HEK293 (cell line): ENCODE data around the gene TLE3.

Experiments used
- KLF16 ChIP-seq: fragments of 450-650 bp; formaldehyde crosslinking; IDR thresholded peaks from 2 replicates; pipeline ENCODE4 v1.5.1; 2017; ENCODE audit warnings: missing biosample characterization, missing genetic modification characterization
- TCF7L2 ChIP-seq: IDR thresholded peaks from 2 replicates; pipeline ENCODE4 v1.6.1; 2011; ENCODE audit warnings: low read depth, mild to moderate bottlenecking, inconsistent platforms, low read length, moderate library complexity, borderline replicate concordance
- ZBTB26 ChIP-seq: fragments of 450-650 bp; formaldehyde crosslinking; optimal IDR thresholded peaks from 2 replicates; pipeline ENCODE3; 2016; ENCODE audit warnings: missing biosample characterization, mild to moderate bottlenecking, missing genetic modification characterization
- ZBTB8A ChIP-seq: fragments of 450-650 bp; formaldehyde crosslinking; IDR thresholded peaks from 2 replicates; pipeline ENCODE4 v1.5.1; 2016; ENCODE audit warnings: missing biosample characterization, missing genetic modification characterization
- ZNF132 ChIP-seq: fragments of 450-650 bp; formaldehyde crosslinking; IDR thresholded peaks from 2 replicates; pipeline ENCODE4 v1.5.1; 2017; ENCODE audit warnings: missing biosample characterization, missing genetic modification characterization, borderline replicate concordance
- ZNF202 ChIP-seq: fragments of 450-650 bp; formaldehyde crosslinking; IDR thresholded peaks from 2 replicates; pipeline ENCODE4 v1.5.1; 2016; ENCODE audit warnings: missing biosample characterization, missing genetic modification characterization, borderline replicate concordance
- ZNF292 ChIP-seq: fragments of 450-650 bp; formaldehyde crosslinking; IDR thresholded peaks from 2 replicates; pipeline ENCODE4 v1.5.1; 2016; ENCODE audit warnings: low read depth, missing biosample characterization, missing genetic modification characterization, borderline replicate concordance
- ZNF558 ChIP-seq: fragments of 450-650 bp; formaldehyde crosslinking; IDR thresholded peaks from 2 replicates; pipeline ENCODE4 v1.5.1; 2016; ENCODE audit warnings: missing biosample characterization, missing genetic modification characterization
- ZNF707 ChIP-seq: fragments of 450-650 bp; formaldehyde crosslinking; IDR thresholded peaks from 2 replicates; pipeline ENCODE4 v1.5.1; 2016; ENCODE audit warnings: missing biosample characterization, missing genetic modification characterization
- ZSCAN23 ChIP-seq: fragments of 450-650 bp; formaldehyde crosslinking; IDR thresholded peaks from 2 replicates; pipeline ENCODE4 v1.5.1; 2016; ENCODE audit warnings: missing biosample characterization, missing genetic modification characterization
- TF ChIP-seq, protein P1 (sequence below): fragments of 450-650 bp; formaldehyde crosslinking; IDR thresholded peaks from 2 replicates; pipeline ENCODE4 v1.5.1; 2016; ENCODE audit warnings: missing biosample characterization, missing genetic modification characterization
- TF ChIP-seq, protein P2 (sequence below): fragments of 450-650 bp; formaldehyde crosslinking; IDR thresholded peaks from 2 replicates; pipeline ENCODE4 v1.5.1; 2016; ENCODE audit warnings: missing biosample characterization, missing genetic modification characterization
- TF ChIP-seq, protein P3 (sequence below): fragments of 450-650 bp; formaldehyde crosslinking; IDR thresholded peaks from 2 replicates; pipeline ENCODE4 v1.5.1; 2016; ENCODE audit warnings: missing biosample characterization, missing genetic modification characterization

GRCh38 chr15:70053716-70054229 is 43.9 kb downstream of the TLE3 start:
- TF ChIP-seq, protein P1, sequence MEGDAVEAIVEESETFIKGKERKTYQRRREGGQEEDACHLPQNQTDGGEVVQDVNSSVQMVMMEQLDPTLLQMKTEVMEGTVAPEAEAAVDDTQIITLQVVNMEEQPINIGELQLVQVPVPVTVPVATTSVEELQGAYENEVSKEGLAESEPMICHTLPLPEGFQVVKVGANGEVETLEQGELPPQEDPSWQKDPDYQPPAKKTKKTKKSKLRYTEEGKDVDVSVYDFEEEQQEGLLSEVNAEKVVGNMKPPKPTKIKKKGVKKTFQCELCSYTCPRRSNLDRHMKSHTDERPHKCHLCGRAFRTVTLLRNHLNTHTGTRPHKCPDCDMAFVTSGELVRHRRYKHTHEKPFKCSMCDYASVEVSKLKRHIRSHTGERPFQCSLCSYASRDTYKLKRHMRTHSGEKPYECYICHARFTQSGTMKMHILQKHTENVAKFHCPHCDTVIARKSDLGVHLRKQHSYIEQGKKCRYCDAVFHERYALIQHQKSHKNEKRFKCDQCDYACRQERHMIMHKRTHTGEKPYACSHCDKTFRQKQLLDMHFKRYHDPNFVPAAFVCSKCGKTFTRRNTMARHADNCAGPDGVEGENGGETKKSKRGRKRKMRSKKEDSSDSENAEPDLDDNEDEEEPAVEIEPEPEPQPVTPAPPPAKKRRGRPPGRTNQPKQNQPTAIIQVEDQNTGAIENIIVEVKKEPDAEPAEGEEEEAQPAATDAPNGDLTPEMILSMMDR (tag by site-specific recombination), result no peak
- TF ChIP-seq ZNF707 (tag by site-specific recombination), result no peak
- TF ChIP-seq ZNF292 (tag by site-specific recombination), result no peak
- TF ChIP-seq, protein P2, sequence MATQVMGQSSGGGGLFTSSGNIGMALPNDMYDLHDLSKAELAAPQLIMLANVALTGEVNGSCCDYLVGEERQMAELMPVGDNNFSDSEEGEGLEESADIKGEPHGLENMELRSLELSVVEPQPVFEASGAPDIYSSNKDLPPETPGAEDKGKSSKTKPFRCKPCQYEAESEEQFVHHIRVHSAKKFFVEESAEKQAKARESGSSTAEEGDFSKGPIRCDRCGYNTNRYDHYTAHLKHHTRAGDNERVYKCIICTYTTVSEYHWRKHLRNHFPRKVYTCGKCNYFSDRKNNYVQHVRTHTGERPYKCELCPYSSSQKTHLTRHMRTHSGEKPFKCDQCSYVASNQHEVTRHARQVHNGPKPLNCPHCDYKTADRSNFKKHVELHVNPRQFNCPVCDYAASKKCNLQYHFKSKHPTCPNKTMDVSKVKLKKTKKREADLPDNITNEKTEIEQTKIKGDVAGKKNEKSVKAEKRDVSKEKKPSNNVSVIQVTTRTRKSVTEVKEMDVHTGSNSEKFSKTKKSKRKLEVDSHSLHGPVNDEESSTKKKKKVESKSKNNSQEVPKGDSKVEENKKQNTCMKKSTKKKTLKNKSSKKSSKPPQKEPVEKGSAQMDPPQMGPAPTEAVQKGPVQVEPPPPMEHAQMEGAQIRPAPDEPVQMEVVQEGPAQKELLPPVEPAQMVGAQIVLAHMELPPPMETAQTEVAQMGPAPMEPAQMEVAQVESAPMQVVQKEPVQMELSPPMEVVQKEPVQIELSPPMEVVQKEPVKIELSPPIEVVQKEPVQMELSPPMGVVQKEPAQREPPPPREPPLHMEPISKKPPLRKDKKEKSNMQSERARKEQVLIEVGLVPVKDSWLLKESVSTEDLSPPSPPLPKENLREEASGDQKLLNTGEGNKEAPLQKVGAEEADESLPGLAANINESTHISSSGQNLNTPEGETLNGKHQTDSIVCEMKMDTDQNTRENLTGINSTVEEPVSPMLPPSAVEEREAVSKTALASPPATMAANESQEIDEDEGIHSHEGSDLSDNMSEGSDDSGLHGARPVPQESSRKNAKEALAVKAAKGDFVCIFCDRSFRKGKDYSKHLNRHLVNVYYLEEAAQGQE (tag by site-specific recombination), result no peak
- no peak for TF ChIP-seq ZBTB26 (tag by site-specific recombination)
- no peak for TF ChIP-seq ZBTB8A (tag by site-specific recombination)
- no peak for TF ChIP-seq ZNF558 (tag by site-specific recombination)
- TF ChIP-seq TCF7L2, result no peak
- TF ChIP-seq ZNF202, result no peak
- no peak for TF ChIP-seq ZNF132 (tag by site-specific recombination)
- no peak for TF ChIP-seq KLF16 (tag by site-specific recombination)
- TF ChIP-seq ZSCAN23 (tag by site-specific recombination), result no peak
- TF ChIP-seq, protein P3, sequence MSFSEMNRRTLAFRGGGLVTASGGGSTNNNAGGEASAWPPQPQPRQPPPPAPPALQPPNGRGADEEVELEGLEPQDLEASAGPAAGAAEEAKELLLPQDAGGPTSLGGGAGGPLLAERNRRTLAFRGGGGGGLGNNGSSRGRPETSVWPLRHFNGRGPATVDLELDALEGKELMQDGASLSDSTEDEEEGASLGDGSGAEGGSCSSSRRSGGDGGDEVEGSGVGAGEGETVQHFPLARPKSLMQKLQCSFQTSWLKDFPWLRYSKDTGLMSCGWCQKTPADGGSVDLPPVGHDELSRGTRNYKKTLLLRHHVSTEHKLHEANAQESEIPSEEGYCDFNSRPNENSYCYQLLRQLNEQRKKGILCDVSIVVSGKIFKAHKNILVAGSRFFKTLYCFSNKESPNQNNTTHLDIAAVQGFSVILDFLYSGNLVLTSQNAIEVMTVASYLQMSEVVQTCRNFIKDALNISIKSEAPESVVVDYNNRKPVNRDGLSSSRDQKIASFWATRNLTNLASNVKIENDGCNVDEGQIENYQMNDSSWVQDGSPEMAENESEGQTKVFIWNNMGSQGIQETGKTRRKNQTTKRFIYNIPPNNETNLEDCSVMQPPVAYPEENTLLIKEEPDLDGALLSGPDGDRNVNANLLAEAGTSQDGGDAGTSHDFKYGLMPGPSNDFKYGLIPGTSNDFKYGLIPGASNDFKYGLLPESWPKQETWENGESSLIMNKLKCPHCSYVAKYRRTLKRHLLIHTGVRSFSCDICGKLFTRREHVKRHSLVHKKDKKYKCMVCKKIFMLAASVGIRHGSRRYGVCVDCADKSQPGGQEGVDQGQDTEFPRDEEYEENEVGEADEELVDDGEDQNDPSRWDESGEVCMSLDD (tag by site-specific recombination), result no peak
